Stimulated activated naive CD8-positive, alpha-beta T cell treated with anti-CD3 and anti-CD28 coated beads, Interleukin-15, amount 100 ng/mL, for 72 hours (primary cell): ENCODE measurements around the gene ZNRF1.
"Not testable (repeated sequence)": the region's sequence is repeated elsewhere in the genome, so short reads cannot be mapped to it uniquely, and the experiment has no call there.

Source experiments
- ATAC-seq: fragments of 150-1000 bp; cut with Tn5 transposase; 2 replicates; pipeline ENCODE4 v1.10.0; 2021; ENCODE audit warnings: mild to moderate bottlenecking, moderate library complexity
- DNase-seq, 2 donors: peaks; one replicate each; pipeline ENCODE4 v3.0.0; 2021 to 2022
- H3K27ac Mint-ChIP-seq, 2 donors: one replicate each; pipeline ENCODE4 v1.8.0; 2022; ENCODE audit warnings: mild to moderate bottlenecking in 2 of 2, mixed read lengths in 2 of 2, moderate library complexity in 2 of 2
- H3K27me3 Mint-ChIP-seq: one replicate; pipeline ENCODE4 v1.8.0; 2022; ENCODE audit warnings: mixed read lengths
- H3K4me1 Mint-ChIP-seq: one replicate; pipeline ENCODE4 v1.8.0; 2022; ENCODE audit warnings: mild to moderate bottlenecking, mixed read lengths
- H3K4me3 Mint-ChIP-seq, 2 donors: one replicate each; pipeline ENCODE4 v1.8.0; 2022; ENCODE audit warnings: mild to moderate bottlenecking in 2 of 2, mixed read lengths in 2 of 2, moderate library complexity in 1 of 2
- H3K9me3 Mint-ChIP-seq, 2 donors: one replicate each; pipeline ENCODE4 v1.8.0; 2022; ENCODE audit warnings: mixed read lengths in 2 of 2

The ZNRF1 gene

GRCh38 chr16:75129421-75130149 is 130.8 kb downstream of the ZNRF1 start:
- not testable (repeated sequence) for DNase-seq, H3K4me3 Mint-ChIP-seq, H3K27ac Mint-ChIP-seq, ATAC-seq
- H3K9me3 Mint-ChIP-seq, result peaks cover 5 to 10% of the 10 kb centered on the region in 2 donors
- H3K4me1 Mint-ChIP-seq, result peaks cover 12% of the 10 kb centered on the region
- H3K27me3 Mint-ChIP-seq, result peaks cover 21% of the 10 kb centered on the region

DNA sequence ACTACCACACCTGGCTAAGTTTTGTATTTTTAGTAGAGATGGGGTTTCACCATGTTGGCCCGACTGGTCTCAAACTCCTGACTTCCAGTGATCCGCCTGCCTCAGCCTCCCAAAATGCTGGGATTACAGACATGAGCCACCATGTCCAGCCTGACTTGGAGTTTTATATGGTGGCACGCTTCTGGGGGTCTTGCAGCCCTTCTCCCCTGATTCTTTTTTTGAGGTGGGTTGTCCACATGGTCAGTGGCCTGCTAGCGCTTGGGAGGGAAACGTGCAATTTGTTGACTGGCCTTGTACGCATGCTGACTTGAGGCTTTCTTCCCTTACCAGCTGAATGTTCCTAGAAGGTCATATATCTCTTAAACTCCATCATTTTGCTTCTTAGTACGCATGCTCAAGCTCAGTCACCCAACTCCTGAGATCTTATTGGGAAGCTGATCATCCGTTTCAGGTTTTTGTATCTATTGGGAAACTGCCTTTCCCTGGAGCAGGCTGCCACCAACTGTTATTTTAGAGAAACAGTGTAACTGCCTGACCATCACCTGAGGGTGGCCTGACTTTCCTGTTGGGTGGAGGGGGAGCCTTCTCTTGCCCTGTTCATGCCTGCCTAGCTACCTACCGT is 131.4 kb downstream of the ZNRF1 start:
- Mint-ChIP-seq H3K4me3 (no peak overlapping the region), H3K27ac (no peak overlapping the region), H3K9me3 (peaks cover 5 to 10% of the 10 kb centered on the region in 2 donors), H3K4me1 (peaks cover 12% of the 10 kb centered on the region), H3K27me3 (peaks cover 21% of the 10 kb centered on the region)
- DNase-seq (no peak), ATAC-seq (no peak)

DNA sequence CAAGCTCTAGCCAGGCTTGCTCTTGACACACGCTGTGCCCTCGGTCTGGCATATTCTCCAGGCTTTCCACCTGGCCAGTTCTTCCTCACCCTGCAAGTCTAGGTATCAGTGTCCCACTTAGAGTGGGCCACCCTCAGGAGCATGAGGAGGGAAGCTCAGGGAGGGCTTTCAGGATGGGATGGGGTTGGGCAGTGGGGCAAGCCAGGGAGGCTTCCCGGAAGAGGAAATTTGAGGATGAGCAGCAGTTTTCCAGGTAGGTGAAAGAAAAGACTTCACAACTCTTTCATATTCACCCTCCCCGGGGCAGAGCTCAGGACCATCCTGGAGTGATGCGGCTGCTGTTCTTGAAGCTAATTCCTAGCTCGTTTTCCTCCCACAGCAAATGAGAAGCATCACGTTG is 132.3 kb downstream of the ZNRF1 start:
- DNase-seq (no peak), ATAC-seq (no peak)
- H3K4me1 Mint-ChIP-seq, result peaks cover 12% of the 10 kb centered on the region
- no peak overlapping the region for H3K4me3 Mint-ChIP-seq
- no peak overlapping the region for H3K27ac Mint-ChIP-seq
- H3K9me3 Mint-ChIP-seq, result peaks cover 5 to 10% of the 10 kb centered on the region in 2 donors
- peaks cover 21% of the 10 kb centered on the region for H3K27me3 Mint-ChIP-seq

DNA sequence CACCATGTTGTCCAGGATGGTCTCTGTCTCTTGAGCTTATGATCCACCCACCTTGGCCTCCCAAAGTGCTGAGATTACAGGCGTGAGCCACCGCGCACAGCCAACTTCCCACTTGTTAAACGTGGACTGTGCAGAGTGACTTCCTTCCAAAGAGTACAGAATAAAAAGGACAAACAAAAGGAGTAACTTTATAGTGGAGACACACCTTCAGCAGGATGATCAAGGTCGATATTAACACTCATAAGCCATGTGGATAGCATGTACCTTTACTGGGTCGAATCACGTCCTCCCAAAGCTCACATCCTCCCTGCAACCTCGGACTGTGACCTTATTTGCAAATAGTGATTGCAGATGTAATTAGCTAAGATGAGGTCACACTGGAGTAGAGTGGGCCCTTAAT is 139.4 kb downstream of the ZNRF1 start:
- H3K9me3 Mint-ChIP-seq, result no peaks in the 10 kb centered on the region
- H3K27ac Mint-ChIP-seq, result no peak overlapping the region

GRCh38 chr16:75138636-75139035 is 139.8 kb downstream of the ZNRF1 start:
- H3K27me3 Mint-ChIP-seq, result no peaks in the 10 kb centered on the region
- H3K4me3 Mint-ChIP-seq, result peak overlapping the region in 1 of 2 donors; percentile 49
- ATAC-seq, result peak; percentile 57
- no peaks in the 10 kb centered on the region for H3K9me3 Mint-ChIP-seq
- H3K27ac Mint-ChIP-seq, result no peak overlapping the region
- H3K4me1 Mint-ChIP-seq, result peaks cover 10% of the 10 kb centered on the region
- peak in 1 of 2 donors; percentile 23 for DNase-seq

More for the DNA sequence above, 139.4 kb downstream of the ZNRF1 start:
- Mint-ChIP-seq H3K4me1 (peaks cover 10% of the 10 kb centered on the region), H3K27me3 (no peaks in the 10 kb centered on the region), H3K4me3 (peak overlapping the region; percentile 5 to 49)
- no peak for ATAC-seq
- DNase-seq, result no peak

- no peaks in the 10 kb centered on the region for H3K27me3 Mint-ChIP-seq
- no peak overlapping the region for H3K27ac Mint-ChIP-seq
- ATAC-seq, result no peak
These were observed 140.7 kb downstream of the ZNRF1 start for GRCh38 chr16:75139498-75139897.

GRCh38 chr16:75143941-75144340 is 145.1 kb downstream of the ZNRF1 start:
- no peaks in the 10 kb centered on the region for H3K9me3 Mint-ChIP-seq
- no peak overlapping the region for H3K27ac Mint-ChIP-seq
- H3K4me3 Mint-ChIP-seq, result no peak overlapping the region
- no peaks in the 10 kb centered on the region for H3K27me3 Mint-ChIP-seq
- ATAC-seq (no peak), DNase-seq (no peak)
- H3K4me1 Mint-ChIP-seq, result peaks cover 6% of the 10 kb centered on the region

More at GRCh38 chr16:75139498-75139897, 140.7 kb downstream of the ZNRF1 start:
- Mint-ChIP-seq H3K4me3 (no peak overlapping the region), H3K9me3 (no peaks in the 10 kb centered on the region), H3K4me1 (peaks cover 10% of the 10 kb centered on the region)
- no peak for DNase-seq

DNA sequence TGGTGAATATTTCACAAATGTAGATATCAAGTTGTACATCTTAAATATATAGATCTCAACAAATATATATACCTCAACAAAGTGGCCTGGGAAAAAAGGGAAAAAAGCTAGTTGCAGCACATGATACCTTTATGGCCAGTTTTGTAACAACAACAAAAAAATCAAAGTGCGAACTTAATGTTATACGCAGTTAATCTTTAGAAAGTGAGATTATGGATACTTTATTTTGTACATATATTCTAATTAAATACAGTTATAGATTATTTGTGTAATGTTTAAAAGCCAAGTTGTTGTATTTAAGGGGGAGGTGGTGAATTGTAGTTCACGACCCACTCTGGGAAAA is 149.1 kb downstream of the ZNRF1 start:
- peak overlapping the region in 1 of 2 donors; percentile 88 for H3K4me3 Mint-ChIP-seq
- H3K4me1 Mint-ChIP-seq, result peaks cover 42% of the 10 kb centered on the region
- DNase-seq, result no peak
- ATAC-seq, result no peak
- no peaks in the 10 kb centered on the region for H3K27me3 Mint-ChIP-seq
- H3K27ac Mint-ChIP-seq, result no peak overlapping the region
- peaks cover 24 to 25% of the 10 kb centered on the region in 2 donors for H3K9me3 Mint-ChIP-seq

- H3K4me1 Mint-ChIP-seq, result peaks cover 43% of the 10 kb centered on the region
- DNase-seq (peak; percentile 94 to 97), ATAC-seq (peak; percentile 93)
- H3K4me3 Mint-ChIP-seq, result peak within 1 kb of the TSS; percentile 88 to 89
- peak within 1 kb of the TSS; percentile 89 to 96 for H3K27ac Mint-ChIP-seq
- H3K9me3 Mint-ChIP-seq, result peaks cover 24 to 29% of the 10 kb centered on the region in 2 donors
- no peaks in the 10 kb centered on the region for H3K27me3 Mint-ChIP-seq
These were observed 149.7 kb downstream of the ZNRF1 start, which contains the start of gene ZFP1 for GRCh38 chr16:75148311-75149195. Gene ZFP1 (plus strand): TSS chr16:75148524. CDS start chr16:75152952, 4,428 bp downstream.

GRCh38 chr16:75151798-75152197 is 153.0 kb downstream of the ZNRF1 start:
- H3K27ac Mint-ChIP-seq, result no peak overlapping the region
- DNase-seq (no peak), ATAC-seq (no peak)
- no peaks in the 10 kb centered on the region for H3K27me3 Mint-ChIP-seq
- peak overlapping the region in 1 of 2 donors; percentile 35 for H3K4me3 Mint-ChIP-seq
- H3K9me3 Mint-ChIP-seq, result peaks cover 24 to 34% of the 10 kb centered on the region in 2 donors
- peaks cover 43% of the 10 kb centered on the region for H3K4me1 Mint-ChIP-seq

DNA sequence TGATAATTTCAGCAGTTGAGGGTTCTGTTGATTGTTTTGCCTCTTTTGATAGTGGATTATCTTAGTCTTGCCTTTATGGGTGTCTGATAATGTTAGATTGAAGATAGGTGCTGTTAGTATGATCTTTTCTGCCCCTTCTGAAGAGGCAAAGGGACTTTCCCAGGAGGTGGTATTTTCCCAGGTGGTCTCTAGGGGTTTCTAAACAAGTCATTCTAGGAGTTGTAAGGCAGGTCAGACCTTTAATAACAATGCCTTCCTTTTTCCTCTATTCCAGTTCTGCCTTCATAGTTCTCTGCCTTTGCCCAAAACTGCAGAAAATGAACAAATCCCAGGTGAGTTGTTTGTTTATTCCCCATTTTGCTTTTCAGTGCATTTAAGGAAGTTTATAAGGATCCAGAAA is 153.8 kb downstream of the ZNRF1 start:
- ATAC-seq, result no peak
- Mint-ChIP-seq H3K4me3 (peak overlapping the region in 1 of 2 donors; percentile 35), H3K9me3 (peaks cover 24 to 34% of the 10 kb centered on the region in 2 donors), H3K27me3 (no peaks in the 10 kb centered on the region), H3K27ac (no peak overlapping the region), H3K4me1 (peaks cover 39% of the 10 kb centered on the region)
- DNase-seq, result no peak

GRCh38 chr16:75160386-75160785 is 161.6 kb downstream of the ZNRF1 start:
- ATAC-seq (no peak), DNase-seq (no peak)
- no peak overlapping the region for H3K4me3 Mint-ChIP-seq
- no peaks in the 10 kb centered on the region for H3K4me1 Mint-ChIP-seq
- peaks cover 0 to 6% of the 10 kb centered on the region in 2 donors for H3K9me3 Mint-ChIP-seq
- H3K27ac Mint-ChIP-seq, result no peak overlapping the region
- no peaks in the 10 kb centered on the region for H3K27me3 Mint-ChIP-seq
